Progenitor cell of endocrine pancreas (in vitro differentiated cells): ENCODE data around the gene PUM1. TPM values are rescaled to one million over a fixed set of nuclear protein-coding genes. Genes with fewer than 3 reads are reported as not detected.

Experiments used
- DNase-seq: peaks from one replicate; pipeline ENCODE4 v3.0.0; 2021; ENCODE audit warnings: low spot score; ENCODE audit not compliant: unreplicated experiment
- H3K27ac Mint-ChIP-seq: 2 replicates; pipeline ENCODE4 v1.8.0; 2021; ENCODE audit warnings: mild to moderate bottlenecking, moderate library complexity, mixed read lengths
- H3K27me3 Mint-ChIP-seq: 2 replicates; pipeline ENCODE4 v1.8.0; 2021; ENCODE audit warnings: mixed read lengths
- H3K36me3 Mint-ChIP-seq: 2 replicates; pipeline ENCODE4 v1.8.0; 2022; ENCODE audit warnings: mixed read lengths; ENCODE audit not compliant: insufficient read depth
- H3K4me1 Mint-ChIP-seq: 2 replicates; pipeline ENCODE4 v1.8.0; 2021; ENCODE audit warnings: low read depth, mixed read lengths
- H3K4me3 Mint-ChIP-seq: 2 replicates; pipeline ENCODE4 v1.8.0; 2021; ENCODE audit warnings: low read depth, mild to moderate bottlenecking, moderate library complexity, mixed read lengths
- H3K9me3 Mint-ChIP-seq: 2 replicates; pipeline ENCODE4 v1.8.0; 2021; ENCODE audit warnings: low read depth, mixed read lengths
- total RNA-seq: library from RNA; stranded (reverse); gene quantifications from 2 replicates; pipeline ENCODE4 v1.2.1, GENCODE V29; 2021
- TF ChIP-seq, protein P1 (sequence below): fragments of 200-600 bp; sonication (generic); IDR thresholded peaks from one replicate; pipeline ENCODE4 v1.5.0; 2021; ENCODE audit warnings: antibody characterized with exemption, mild to moderate bottlenecking; ENCODE audit not compliant: unreplicated experiment

PUM1 gene
- total RNA-seq, 1 donor from 2014 or later, result 249 TPM

DNA sequence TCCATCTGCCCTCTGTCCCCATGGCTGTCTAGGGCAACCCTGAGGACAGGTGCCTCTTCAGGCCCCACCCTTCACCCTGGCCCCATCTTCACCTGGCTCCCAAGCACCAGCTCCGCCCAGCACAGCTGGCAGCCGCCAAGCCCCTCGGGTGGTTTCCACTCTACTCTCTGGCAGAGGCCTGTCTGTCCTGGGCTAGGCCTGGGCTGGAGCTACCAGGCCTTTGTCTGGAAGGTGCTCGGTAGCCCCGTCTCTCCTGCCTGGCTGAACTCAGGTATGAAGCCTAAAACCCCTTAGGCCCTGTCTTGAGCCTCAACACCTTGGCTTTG, 174.3 kb downstream of the PUM1 start:
- peaks cover 11% of the 10 kb centered on the region for H3K4me1 Mint-ChIP-seq

DNA sequence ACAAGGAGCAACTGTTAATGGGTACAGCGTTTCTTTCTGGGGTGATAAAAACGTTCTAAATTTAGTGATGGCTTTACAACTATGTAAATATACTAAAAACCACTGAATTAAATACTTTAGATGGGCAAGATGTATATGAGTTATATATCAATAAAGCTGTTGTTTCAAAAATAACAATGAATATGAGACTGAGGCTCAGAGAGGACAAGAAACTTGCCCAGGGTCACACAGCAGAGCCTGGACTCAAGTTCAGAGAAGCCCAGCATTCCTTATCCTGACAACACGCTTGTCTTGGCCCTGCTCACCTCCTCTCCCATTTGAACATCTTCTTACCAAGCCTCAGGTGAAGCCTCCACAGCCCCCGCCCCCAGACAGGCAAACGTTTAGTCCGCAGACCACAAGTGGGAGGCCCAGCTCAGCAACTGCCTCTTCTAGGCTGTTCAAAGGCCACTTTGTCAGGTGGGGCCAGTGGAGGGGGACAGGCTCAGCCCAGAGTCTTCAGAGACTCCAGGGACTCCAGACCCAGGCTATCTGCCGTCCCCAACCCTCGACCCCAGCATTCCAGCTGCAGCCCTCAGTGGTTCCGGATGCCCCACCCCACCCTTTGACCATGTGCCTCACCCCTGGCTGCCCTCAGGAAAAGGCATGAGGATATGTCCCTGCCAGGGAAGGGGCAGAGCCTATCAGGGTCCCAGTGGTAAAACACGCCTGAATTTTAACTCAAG, 174.9 kb downstream of the PUM1 start:
- H3K36me3 Mint-ChIP-seq, result no peaks in the 10 kb centered on the region
- H3K9me3 Mint-ChIP-seq, result no peaks in the 10 kb centered on the region
- H3K4me1 Mint-ChIP-seq, result peaks cover 11% of the 10 kb centered on the region
- TF ChIP-seq, protein P1, sequence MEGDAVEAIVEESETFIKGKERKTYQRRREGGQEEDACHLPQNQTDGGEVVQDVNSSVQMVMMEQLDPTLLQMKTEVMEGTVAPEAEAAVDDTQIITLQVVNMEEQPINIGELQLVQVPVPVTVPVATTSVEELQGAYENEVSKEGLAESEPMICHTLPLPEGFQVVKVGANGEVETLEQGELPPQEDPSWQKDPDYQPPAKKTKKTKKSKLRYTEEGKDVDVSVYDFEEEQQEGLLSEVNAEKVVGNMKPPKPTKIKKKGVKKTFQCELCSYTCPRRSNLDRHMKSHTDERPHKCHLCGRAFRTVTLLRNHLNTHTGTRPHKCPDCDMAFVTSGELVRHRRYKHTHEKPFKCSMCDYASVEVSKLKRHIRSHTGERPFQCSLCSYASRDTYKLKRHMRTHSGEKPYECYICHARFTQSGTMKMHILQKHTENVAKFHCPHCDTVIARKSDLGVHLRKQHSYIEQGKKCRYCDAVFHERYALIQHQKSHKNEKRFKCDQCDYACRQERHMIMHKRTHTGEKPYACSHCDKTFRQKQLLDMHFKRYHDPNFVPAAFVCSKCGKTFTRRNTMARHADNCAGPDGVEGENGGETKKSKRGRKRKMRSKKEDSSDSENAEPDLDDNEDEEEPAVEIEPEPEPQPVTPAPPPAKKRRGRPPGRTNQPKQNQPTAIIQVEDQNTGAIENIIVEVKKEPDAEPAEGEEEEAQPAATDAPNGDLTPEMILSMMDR, result no peak
- H3K27ac Mint-ChIP-seq, result no peak overlapping the region
- H3K4me3 Mint-ChIP-seq, result no peak overlapping the region
- no peak for DNase-seq
- no peaks in the 10 kb centered on the region for H3K27me3 Mint-ChIP-seq

More for the DNA sequence above, 174.3 kb downstream of the PUM1 start:
- H3K27ac Mint-ChIP-seq, result no peak overlapping the region
- DNase-seq, result no peak
- H3K9me3 Mint-ChIP-seq, result no peaks in the 10 kb centered on the region
- H3K27me3 Mint-ChIP-seq, result peaks cover under 1% of the 10 kb centered on the region
- H3K36me3 Mint-ChIP-seq, result no peaks in the 10 kb centered on the region
- H3K4me3 Mint-ChIP-seq, result no peak overlapping the region
- TF ChIP-seq, protein P1, result no peak

DNA sequence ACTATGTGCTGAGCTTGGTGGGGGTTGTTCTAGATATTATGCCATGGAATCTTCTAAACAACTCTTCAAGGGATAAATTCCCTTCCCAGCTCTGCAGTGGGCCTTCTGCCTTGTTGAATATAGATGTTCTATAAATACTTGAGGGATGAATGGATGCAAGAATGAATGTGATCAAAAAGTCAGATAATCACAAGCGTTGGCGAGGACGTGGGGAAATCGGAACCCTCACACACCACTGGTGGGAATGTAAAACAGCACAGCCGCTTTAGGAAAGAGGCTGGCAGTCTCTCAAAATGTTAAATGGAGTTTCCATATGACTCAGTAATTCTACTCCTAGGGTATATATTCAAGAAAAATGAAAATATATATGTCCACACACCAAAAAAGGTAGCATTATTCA, 176.0 kb downstream of the PUM1 start:
- no peak overlapping the region for H3K4me3 Mint-ChIP-seq
- H3K27ac Mint-ChIP-seq, result no peak overlapping the region

DNA sequence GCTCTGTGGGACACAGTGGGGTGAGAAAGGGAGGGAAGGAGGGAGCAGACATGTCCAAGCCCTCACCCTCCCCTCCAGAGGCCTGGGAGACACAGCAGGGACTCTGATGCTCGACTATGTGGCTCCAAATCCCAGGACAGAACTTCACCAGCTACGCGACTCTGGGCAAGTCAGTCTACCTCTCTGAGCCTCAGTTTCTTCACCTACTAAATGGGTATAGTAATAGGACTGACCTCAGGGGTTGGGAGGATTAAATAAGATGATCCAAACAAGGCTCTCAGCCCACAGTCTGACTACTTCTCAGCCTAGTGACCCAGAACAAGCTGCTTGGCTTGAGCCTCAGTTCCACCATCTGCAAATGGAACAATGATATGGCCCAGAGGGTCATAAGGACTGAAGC, 176.5 kb downstream of the PUM1 start:
- H3K4me3 Mint-ChIP-seq, result no peak overlapping the region
- H3K27me3 Mint-ChIP-seq, result no peaks in the 10 kb centered on the region
- no peaks in the 10 kb centered on the region for H3K36me3 Mint-ChIP-seq
- TF ChIP-seq, protein P1, result no peak
- DNase-seq, result no peak
- no peaks in the 10 kb centered on the region for H3K9me3 Mint-ChIP-seq
- peaks cover 11% of the 10 kb centered on the region for H3K4me1 Mint-ChIP-seq
- no peak overlapping the region for H3K27ac Mint-ChIP-seq

More for the DNA sequence above, 176.0 kb downstream of the PUM1 start:
- TF ChIP-seq, protein P1, result no peak
- Mint-ChIP-seq H3K27me3 (no peaks in the 10 kb centered on the region), H3K4me1 (peaks cover 11% of the 10 kb centered on the region), H3K36me3 (no peaks in the 10 kb centered on the region), H3K9me3 (no peaks in the 10 kb centered on the region)
- no peak for DNase-seq

DNA sequence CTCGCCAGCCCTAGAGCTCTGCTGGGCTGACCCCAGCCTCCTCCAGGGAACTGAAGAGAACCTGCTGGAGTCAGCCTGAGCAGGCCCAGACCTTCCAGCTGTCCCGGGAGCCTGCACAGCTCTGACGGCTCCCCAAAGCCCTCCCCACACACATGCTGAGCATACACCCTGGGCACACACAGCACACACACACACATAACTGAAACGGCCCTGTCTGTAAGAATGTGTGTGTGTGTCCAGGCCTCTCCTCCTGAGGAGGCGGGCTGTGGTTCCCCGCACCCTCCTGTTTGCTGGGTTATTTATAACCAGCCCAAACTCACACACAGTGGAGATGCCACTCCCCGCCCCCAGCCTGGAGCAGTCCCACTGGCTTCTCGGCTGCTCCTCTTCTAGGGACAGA, 177.1 kb downstream of the PUM1 start:
- DNase-seq, result no peak
- Mint-ChIP-seq H3K27ac (no peak overlapping the region), H3K27me3 (no peaks in the 10 kb centered on the region), H3K4me1 (peaks cover 7% of the 10 kb centered on the region), H3K4me3 (no peak overlapping the region), H3K36me3 (no peaks in the 10 kb centered on the region), H3K9me3 (no peaks in the 10 kb centered on the region)
- TF ChIP-seq, protein P1, result no peak
